Lung (tissue), 12 donors: Measurements from ENCODE around the gene FSCB. TPM values are rescaled to one million over a fixed set of nuclear protein-coding genes. Genes with fewer than 3 reads are reported as not detected.

ENCODE experiments used
- ATAC-seq: fragments of 200-7000 bp; cut with Tn5 transposase; one replicate; pipeline ENCODE4 v1.9.1; 2020; ENCODE audit warnings: moderate number of reproducible peaks; ENCODE audit not compliant: insufficient read depth, low FRiP score
- DNase-seq, 3 donors: peaks; one replicate each; pipeline ENCODE4 v3.0.0-alpha.2; 2013 to 2017
- H3K27ac ChIP-seq, 2 donors: one replicate each; pipeline ENCODE4 v1.5.1; 2013; ENCODE audit warnings: mild to moderate bottlenecking in 2 of 2, moderate library complexity in 2 of 2, control low read depth in 1 of 2, inconsistent platforms in 1 of 2, low read depth in 1 of 2, low read length in 1 of 2
- H3K27me3 ChIP-seq, 3 donors: one replicate each; pipeline ENCODE4 v1.5.1; 2013; ENCODE audit warnings: low read length in 2 of 3; ENCODE audit not compliant: control insufficient read depth in 3 of 3, insufficient read depth in 3 of 3
- H3K36me3 ChIP-seq, 4 donors: one replicate each; pipeline ENCODE4 v1.5.1; 2013; ENCODE audit warnings: low read length in 4 of 4, mild to moderate bottlenecking in 1 of 4, moderate library complexity in 1 of 4; ENCODE audit not compliant: control insufficient read depth in 4 of 4, insufficient read depth in 4 of 4
- H3K4me1 ChIP-seq, 5 donors: one replicate each; pipeline ENCODE4 v1.5.1; 2013; ENCODE audit warnings: low read length in 5 of 5, mild to moderate bottlenecking in 2 of 5, moderate library complexity in 1 of 5; ENCODE audit not compliant: control insufficient read depth in 5 of 5, insufficient read depth in 5 of 5
- H3K4me3 ChIP-seq: one replicate; pipeline ENCODE4 v1.5.1; 2013; ENCODE audit warnings: mild to moderate bottlenecking, control low read depth, moderate library complexity
- H3K9ac ChIP-seq, 2 donors: one replicate each; pipeline ENCODE4 v1.5.1; 2013; ENCODE audit warnings: low read length in 2 of 2, control low read depth in 1 of 2; ENCODE audit not compliant: insufficient read depth in 1 of 2
- H3K9me3 ChIP-seq, 4 donors: one replicate each; pipeline ENCODE4 v1.5.1; 2013; ENCODE audit warnings: low read length in 3 of 4, mild to moderate bottlenecking in 1 of 4, moderate library complexity in 1 of 4; ENCODE audit not compliant: control insufficient read depth in 4 of 4, insufficient read depth in 3 of 4
- WGBS, 2 donors: extraction: QIAGEN DNeasy Blood & Tissue Kit; methylation state at CpG; one replicate each; pipeline ENCODE4 v1.1.7; 2013; 5-methylcytosine and 5-hydroxymethylcytosine counted together
- polyA plus RNA-seq, 2 donors: library from polyadenylated mRNA; stranded (reverse); fragments of 200-250 nt; gene quantifications; one replicate each; pipeline ENCODE4 v1.2.1, GENCODE V29; 2013
- total RNA-seq, 2 donors: library from RNA; depleted of rRNA in 1 of 2; stranded (reverse); fragments of >200 nt in 1 of 2; gene quantifications; one replicate each; pipeline ENCODE4 v1.2.1, GENCODE V29; 2014 to 2021
- TF ChIP-seq, protein P1 (sequence below): IDR thresholded peaks from 2 replicates; pipeline ENCODE4 v1.5.1; 2012; ENCODE audit warnings: mild to moderate bottlenecking; ENCODE audit errors: control extremely low read depth, extremely low read depth
- donor health status: control.
- donor health status: control.
- donor health status: Bipolar disorder and iron deficiency.
- donor health status: healthy.
- donor health status: DM: yes; HTN: yes; CAD: no.

The FSCB gene
- total and polyA plus RNA-seq, 4 donors = 0.80 TPM; not detected in 3

DNA sequence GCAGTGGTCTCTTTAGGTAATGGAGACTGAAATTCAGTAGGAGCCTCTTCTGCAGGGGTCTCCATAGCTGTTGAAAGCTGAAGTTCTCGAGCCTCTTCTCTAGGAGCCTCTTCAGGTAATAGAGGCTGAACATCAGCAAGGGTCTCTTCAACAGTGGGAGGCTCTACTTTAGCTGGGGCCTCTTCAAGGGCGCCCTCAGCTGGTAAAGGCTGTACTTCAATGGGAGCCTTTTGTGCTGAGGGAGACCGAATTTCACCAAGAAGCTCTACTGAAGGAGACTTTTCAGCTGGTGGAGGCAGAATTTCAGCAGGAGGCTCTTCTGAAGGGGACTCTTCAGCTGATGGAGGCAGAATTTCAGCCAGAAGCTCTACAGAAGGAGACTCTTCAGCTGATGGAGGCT lies 1.5 kb downstream of the FSCB start:
- H3K27ac ChIP-seq = no peak overlapping the region
- no peaks in the 10 kb centered on the region for H3K9me3 ChIP-seq
- ATAC-seq = no peak
- H3K27me3 ChIP-seq = no peaks in the 10 kb centered on the region
- H3K4me3 ChIP-seq = no peak overlapping the region
- no peak overlapping the region for H3K9ac ChIP-seq
- H3K4me1 ChIP-seq = no peaks in the 10 kb centered on the region
- TF ChIP-seq, protein P1, sequence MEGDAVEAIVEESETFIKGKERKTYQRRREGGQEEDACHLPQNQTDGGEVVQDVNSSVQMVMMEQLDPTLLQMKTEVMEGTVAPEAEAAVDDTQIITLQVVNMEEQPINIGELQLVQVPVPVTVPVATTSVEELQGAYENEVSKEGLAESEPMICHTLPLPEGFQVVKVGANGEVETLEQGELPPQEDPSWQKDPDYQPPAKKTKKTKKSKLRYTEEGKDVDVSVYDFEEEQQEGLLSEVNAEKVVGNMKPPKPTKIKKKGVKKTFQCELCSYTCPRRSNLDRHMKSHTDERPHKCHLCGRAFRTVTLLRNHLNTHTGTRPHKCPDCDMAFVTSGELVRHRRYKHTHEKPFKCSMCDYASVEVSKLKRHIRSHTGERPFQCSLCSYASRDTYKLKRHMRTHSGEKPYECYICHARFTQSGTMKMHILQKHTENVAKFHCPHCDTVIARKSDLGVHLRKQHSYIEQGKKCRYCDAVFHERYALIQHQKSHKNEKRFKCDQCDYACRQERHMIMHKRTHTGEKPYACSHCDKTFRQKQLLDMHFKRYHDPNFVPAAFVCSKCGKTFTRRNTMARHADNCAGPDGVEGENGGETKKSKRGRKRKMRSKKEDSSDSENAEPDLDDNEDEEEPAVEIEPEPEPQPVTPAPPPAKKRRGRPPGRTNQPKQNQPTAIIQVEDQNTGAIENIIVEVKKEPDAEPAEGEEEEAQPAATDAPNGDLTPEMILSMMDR = no peak
- no peak for DNase-seq
- H3K36me3 ChIP-seq = no peaks in the 10 kb centered on the region
- WGBS, 2 donors = 77 to 81% methylated on average over 3 of the region's 3 CpGs

DNA sequence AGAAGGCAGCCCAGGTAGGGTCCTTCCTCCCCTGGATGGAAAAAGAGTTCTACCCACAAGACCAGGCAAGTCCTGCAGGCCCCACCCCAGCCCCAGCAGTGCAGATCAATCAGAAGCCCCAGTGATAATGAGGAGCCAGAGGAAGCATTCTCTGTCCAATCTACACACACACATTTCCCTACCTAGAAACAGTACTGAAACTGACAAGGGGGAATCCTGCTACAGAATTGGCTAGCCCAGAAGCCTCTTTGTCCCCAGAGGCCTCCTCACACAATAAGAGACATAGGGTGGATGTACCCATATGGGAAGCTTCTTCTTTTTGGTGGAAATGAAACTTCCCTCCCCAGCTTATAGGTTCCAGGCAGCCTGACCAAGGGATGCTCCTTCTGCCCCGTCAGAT lies 9.9 kb downstream of the FSCB start:
- 81 to 88% methylated on average over 1 of the region's 1 CpG for WGBS, 2 donors
- Histone ChIP-seq H3K36me3 (no peaks in the 10 kb centered on the region), H3K9ac (no peak overlapping the region), H3K27me3 (no peaks in the 10 kb centered on the region), H3K4me3 (no peak overlapping the region), H3K9me3 (peaks cover 0 to 3% (median 0%) of the 10 kb centered on the region in 4 donors), H3K27ac (no peak overlapping the region), H3K4me1 (no peaks in the 10 kb centered on the region)
- TF ChIP-seq, protein P1 = no peak
- DNase-seq = no peak
- no peak for ATAC-seq

DNA sequence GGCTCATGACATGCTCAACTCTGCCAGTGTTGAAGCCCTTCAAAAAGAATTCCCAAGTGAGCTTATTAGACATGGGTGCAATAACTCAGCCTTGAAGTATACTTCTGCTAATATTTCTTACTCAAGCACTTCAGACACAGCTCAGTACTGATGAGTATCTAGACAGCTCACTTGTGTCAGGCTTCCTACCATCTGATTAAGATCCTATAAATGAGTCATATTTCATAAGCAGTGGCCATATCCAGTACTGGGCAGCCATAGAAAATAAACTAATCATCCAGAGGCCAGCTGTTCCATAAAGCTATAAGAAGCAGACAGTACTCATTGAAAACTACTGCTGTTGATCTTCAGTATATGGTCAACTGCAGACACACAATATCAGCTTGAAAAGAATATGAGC lies 12.9 kb downstream of the FSCB start:
- Histone ChIP-seq H3K36me3 (no peaks in the 10 kb centered on the region), H3K9me3 (peaks cover 0 to 3% (median 0%) of the 10 kb centered on the region in 4 donors), H3K27me3 (no peaks in the 10 kb centered on the region), H3K4me3 (no peak overlapping the region), H3K27ac (no peak overlapping the region), H3K9ac (no peak overlapping the region), H3K4me1 (no peaks in the 10 kb centered on the region)
- DNase-seq = no peak
- ATAC-seq = no peak
- TF ChIP-seq, protein P1 = no peak

DNA sequence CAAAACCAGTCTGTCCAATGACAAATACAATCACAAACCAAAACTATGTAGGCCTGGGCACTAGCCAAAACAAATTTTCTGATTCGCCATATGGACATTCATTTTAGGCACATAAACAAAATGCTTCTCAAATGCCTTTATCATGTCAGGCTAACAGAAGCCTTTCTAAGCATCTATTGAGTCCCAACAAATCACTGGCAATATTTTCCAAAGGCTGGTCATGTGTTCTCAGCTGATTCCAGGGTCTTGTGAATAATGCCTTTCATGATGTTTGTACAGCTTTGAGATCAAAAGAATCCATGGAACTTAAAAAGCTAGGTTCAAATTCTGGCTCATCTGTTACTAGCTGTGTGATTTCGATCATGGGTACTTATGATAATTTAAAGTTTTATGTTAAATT lies 16.1 kb downstream of the FSCB start:
- Histone ChIP-seq H3K27ac (no peak overlapping the region), H3K4me3 (no peak overlapping the region), H3K9me3 (no peaks in the 10 kb centered on the region), H3K9ac (no peak overlapping the region), H3K36me3 (no peaks in the 10 kb centered on the region), H3K27me3 (no peaks in the 10 kb centered on the region), H3K4me1 (no peaks in the 10 kb centered on the region)
- 77 to 83% methylated on average over 2 of the region's 2 CpGs for WGBS, 2 donors
- TF ChIP-seq, protein P1 = no peak
- no peak for DNase-seq
- ATAC-seq = no peak
